Right atrium auricular region (tissue), 2 donors: ENCODE data around the gene STX16. TPM values are rescaled to one million over a fixed set of nuclear protein-coding genes. Genes with fewer than 3 reads are reported as not detected.
"Not testable (repeated sequence)": the region's sequence is repeated elsewhere in the genome, so short reads cannot be mapped to it uniquely, and the experiment has no call there.

ENCODE experiments used
- DNase-seq: peaks from one replicate; pipeline ENCODE4 v3.0.0-alpha.2; 2019; ENCODE audit warnings: low spot score
- H3K27ac ChIP-seq, 2 donors: fragments of 200-600 bp; sonication (generic); 1 replicate in 1 of 2; 2 replicates in 1 of 2; pipeline ENCODE4 v1.5.1; 2016 to 2019
- H3K27me3 ChIP-seq, 2 donors: fragments of 200-600 bp; sonication (generic); one replicate each; pipeline versions ENCODE4 v1.5.1 to v1.6.0; 2017 to 2019
- H3K36me3 ChIP-seq: fragments of 200-600 bp; sonication (generic); one replicate; pipeline ENCODE4 v1.5.1; 2016
- H3K4me1 ChIP-seq, 2 donors: fragments of 200-600 bp; sonication (generic); one replicate each; pipeline versions ENCODE4 v1.5.1 to v1.6.0; 2017 to 2019
- H3K4me3 ChIP-seq, 2 donors: fragments of 200-600 bp; sonication (generic); 1 replicate in 1 of 2; 2 replicates in 1 of 2; pipeline ENCODE4 v1.5.1; 2017 to 2019; ENCODE audit warnings: mild to moderate bottlenecking in 1 of 2, moderate library complexity in 1 of 2
- H3K9me3 ChIP-seq, 2 donors: fragments of 200-600 bp; sonication (generic); one replicate each; pipeline ENCODE4 v1.5.1; 2019
- total RNA-seq, 2 donors: library from RNA; depleted of rRNA; stranded (reverse); fragments of >200 nt; gene quantifications; one replicate each; pipeline ENCODE4 v1.1.0, GENCODE V29; 2016
- TF ChIP-seq, protein P1 (sequence below), 2 donors: fragments of 200-600 bp; sonication (generic); IDR thresholded peaks; one replicate each; pipeline ENCODE4 v1.5.1; 2019; ENCODE audit warnings: antibody characterized with exemption in 2 of 2

The STX16 gene
- total RNA-seq, 2 donors from 2014 or later: 20.9 to 26.1 TPM

DNA sequence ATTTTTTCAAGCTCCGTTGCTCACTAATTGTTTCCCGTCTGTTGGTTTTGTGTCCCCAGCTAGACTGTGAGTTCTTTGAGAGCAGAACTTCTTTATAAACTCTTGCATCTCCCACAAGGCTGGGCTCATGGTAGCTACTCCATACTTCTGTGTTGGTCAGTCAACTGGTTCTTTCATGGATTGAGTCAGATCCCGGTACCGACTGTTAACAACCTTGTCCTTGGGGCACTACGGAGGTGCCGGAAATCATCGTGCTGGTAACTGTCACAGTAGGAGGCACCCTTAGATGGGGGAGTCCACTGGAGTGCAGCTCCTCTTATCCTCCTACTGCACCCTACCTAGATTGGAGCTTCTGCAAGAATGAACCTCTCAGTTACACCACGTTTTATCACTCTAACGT lies 8.6 kb upstream of the STX16 start:
- no peaks in the 10 kb centered on the region for H3K9me3 ChIP-seq
- H3K4me1 ChIP-seq: no peaks in the 10 kb centered on the region
- no peaks in the 10 kb centered on the region for H3K27me3 ChIP-seq
- no peak for DNase-seq
- H3K4me3 ChIP-seq: no peak overlapping the region
- no peaks in the 10 kb centered on the region for H3K36me3 ChIP-seq
- TF ChIP-seq, protein P1, sequence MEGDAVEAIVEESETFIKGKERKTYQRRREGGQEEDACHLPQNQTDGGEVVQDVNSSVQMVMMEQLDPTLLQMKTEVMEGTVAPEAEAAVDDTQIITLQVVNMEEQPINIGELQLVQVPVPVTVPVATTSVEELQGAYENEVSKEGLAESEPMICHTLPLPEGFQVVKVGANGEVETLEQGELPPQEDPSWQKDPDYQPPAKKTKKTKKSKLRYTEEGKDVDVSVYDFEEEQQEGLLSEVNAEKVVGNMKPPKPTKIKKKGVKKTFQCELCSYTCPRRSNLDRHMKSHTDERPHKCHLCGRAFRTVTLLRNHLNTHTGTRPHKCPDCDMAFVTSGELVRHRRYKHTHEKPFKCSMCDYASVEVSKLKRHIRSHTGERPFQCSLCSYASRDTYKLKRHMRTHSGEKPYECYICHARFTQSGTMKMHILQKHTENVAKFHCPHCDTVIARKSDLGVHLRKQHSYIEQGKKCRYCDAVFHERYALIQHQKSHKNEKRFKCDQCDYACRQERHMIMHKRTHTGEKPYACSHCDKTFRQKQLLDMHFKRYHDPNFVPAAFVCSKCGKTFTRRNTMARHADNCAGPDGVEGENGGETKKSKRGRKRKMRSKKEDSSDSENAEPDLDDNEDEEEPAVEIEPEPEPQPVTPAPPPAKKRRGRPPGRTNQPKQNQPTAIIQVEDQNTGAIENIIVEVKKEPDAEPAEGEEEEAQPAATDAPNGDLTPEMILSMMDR (IDR thresholded peaks at IDR 0.05): no peak
- no peak overlapping the region for H3K27ac ChIP-seq

DNA sequence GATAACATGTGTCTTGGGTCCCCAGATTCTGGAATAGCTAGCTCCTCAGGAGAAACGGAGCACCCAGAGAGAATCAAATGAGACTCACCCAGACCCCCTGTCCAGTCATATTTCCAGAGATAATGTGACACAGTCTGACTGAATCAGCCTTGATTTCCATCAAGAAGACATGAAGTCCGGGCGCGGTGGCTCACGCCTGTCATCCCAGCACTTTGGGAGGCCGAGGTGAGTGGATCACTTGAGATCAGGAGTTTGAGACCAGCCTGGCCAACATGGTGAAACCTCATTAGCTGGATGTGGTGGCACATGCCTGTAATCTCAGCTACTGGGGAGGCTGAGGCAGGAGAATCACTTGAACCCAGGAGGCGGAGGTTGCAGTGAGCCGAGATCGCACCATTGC lies 8.2 kb upstream of the STX16 start:
- not testable (repeated sequence) for H3K4me3 ChIP-seq, H3K9me3 ChIP-seq, H3K4me1 ChIP-seq, H3K27ac ChIP-seq, DNase-seq, H3K27me3 ChIP-seq, H3K36me3 ChIP-seq

DNA sequence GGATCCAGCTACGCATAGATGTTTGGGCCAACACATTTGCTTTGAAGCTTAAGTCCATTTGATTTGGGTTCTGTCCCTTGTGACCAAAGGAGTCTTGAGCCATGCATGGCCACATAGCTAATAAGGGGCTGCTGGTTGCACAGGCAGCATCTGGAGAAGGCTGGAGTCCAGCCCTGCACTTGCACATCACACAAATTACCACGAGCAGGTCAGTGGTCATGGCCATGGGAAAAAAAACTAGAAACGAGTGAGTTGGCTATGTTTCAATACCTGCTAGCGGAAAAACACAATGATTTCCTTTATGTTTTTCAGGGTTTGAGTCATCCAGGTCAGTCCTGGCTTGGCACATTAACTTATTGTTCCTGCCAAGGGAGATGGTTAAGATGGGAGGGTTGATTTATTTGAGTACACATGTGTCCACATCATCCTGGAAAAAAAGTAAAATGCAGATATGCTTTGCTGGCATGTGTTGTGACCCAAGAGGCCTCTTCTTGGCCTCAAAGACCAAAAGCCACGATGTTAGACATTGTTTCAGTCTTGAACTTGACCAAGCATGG lies 5.6 kb upstream of the STX16 start:
- no peak for DNase-seq
- TF ChIP-seq, protein P1 (IDR thresholded peaks at IDR 0.05): no peak
- Histone ChIP-seq H3K4me3 (no peak overlapping the region), H3K27me3 (no peaks in the 10 kb centered on the region), H3K4me1 (peaks cover 0 to 10% of the 10 kb centered on the region in 2 donors), H3K9me3 (no peaks in the 10 kb centered on the region), H3K36me3 (no peaks in the 10 kb centered on the region), H3K27ac (no peak overlapping the region)

DNA sequence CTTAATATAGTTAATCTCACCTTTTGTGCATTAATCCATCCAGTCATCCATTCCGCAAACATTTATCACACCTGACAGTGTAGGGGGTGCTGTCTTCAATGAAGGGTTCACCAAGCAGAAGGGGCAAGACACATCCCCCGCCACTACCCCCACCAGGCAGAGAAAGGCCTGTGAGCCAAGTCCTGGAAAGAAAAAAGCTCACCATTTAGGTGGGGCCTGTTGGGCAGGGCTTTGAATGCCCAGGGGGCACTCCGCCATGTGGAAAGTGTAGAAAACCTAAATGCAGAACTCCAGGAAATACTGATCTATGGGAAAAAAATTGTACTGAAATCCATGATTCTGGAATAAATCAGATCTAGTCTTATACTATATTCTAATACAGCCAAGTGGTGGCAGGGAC lies 4.8 kb upstream of the STX16 start:
- H3K27ac ChIP-seq: no peak overlapping the region
- H3K27me3 ChIP-seq: no peaks in the 10 kb centered on the region
- H3K36me3 ChIP-seq: no peaks in the 10 kb centered on the region
- DNase-seq: peak; percentile 26
- peaks cover 0 to 10% of the 10 kb centered on the region in 2 donors for H3K4me1 ChIP-seq
- no peak overlapping the region for H3K4me3 ChIP-seq
- TF ChIP-seq, protein P1 (IDR thresholded peaks at IDR 0.05): no peak
- H3K9me3 ChIP-seq: no peaks in the 10 kb centered on the region

DNA sequence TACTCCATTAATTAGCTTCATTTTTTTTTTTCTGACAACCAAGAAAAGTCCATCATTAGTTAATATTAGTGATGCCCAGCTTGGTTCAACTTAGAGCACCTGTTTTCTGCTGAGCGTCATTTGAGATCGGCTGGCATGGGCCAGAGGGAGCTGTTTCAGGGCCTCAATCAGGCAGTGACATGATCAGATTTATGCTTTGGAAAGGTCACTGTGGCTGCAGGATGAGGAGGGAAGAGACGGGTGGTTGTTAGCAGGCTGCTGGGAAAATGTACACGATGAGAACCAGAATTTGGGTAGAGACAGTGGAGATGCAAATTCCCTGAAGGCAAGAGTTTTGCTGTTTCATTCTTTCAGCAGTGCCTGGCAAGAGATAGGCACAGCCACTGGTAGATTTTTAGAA lies 4.4 kb upstream of the STX16 start:
- TF ChIP-seq, protein P1 (IDR thresholded peaks at IDR 0.05): no peak
- Histone ChIP-seq H3K4me3 (no peak overlapping the region), H3K9me3 (no peaks in the 10 kb centered on the region), H3K27ac (no peak overlapping the region), H3K36me3 (no peaks in the 10 kb centered on the region), H3K4me1 (peaks cover 0 to 10% of the 10 kb centered on the region in 2 donors), H3K27me3 (no peaks in the 10 kb centered on the region)
- no peak for DNase-seq

DNA sequence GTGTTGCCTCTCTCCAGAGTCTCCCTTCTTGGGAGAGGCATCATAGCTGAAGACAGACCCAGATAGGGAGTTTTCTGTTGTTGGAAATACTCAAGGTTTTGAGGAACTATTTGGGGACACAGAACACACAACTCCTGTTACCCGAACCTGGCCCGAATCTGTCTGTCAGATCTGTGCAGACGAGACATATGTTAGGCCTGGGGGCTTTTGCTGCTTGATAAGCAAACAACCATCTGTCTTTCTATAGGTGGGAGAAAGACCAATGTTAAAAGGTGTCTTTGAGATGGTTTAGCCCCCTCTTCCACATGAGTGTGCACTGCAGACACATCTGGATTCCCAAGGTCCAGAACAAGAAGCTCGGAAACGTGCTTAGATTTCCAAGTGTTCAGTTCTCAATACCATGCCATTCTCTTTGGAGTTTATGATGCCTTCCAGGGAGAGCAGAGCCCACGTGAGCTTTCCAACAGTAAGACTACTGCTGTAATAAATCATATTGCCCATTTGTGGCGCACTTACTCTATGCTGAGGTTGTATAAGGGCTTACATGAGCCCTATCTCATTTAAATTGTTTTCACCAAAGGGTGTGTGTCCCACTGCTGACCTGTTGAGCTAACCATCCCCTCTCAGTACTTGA lies 3.8 kb upstream of the STX16 start:
- no peaks in the 10 kb centered on the region for H3K9me3 ChIP-seq
- H3K27me3 ChIP-seq: no peaks in the 10 kb centered on the region
- H3K27ac ChIP-seq: no peak overlapping the region
- peak; percentile 9 for DNase-seq
- H3K36me3 ChIP-seq: no peaks in the 10 kb centered on the region
- TF ChIP-seq, protein P1 (IDR thresholded peaks at IDR 0.05): no peak
- no peak overlapping the region for H3K4me3 ChIP-seq
- H3K4me1 ChIP-seq: peaks cover 0 to 10% of the 10 kb centered on the region in 2 donors
